Measurements from ENCODE around the gene NAA38.

The NAA38 gene

GRCh38 chr17:7848739-7849129, 8.6 kb downstream of the NAA38 start:
- H3K27ac ChIP-seq (ENCODE audit: low read length), result no peak overlapping the region
- H3K9ac ChIP-seq (ENCODE audit: low read length), result no peak overlapping the region
- H3K79me2 ChIP-seq (ENCODE audit: low read length), result peaks cover 10% of the 10 kb centered on the region
- H3K36me3 ChIP-seq (replicated peaks; ENCODE audit: insufficient read depth, low read length), result no peaks in the 10 kb centered on the region
- no peaks in the 10 kb centered on the region for H3K27me3 ChIP-seq (replicated peaks; ENCODE audit: insufficient read depth, low read length)
- H4K20me1 ChIP-seq (ENCODE audit: insufficient read depth, low read length), result no peaks in the 10 kb centered on the region
- H3K4me1 ChIP-seq (ENCODE audit: low read length), result peaks cover 11% of the 10 kb centered on the region
- DNase-seq, result no peak
- H3K9me3 ChIP-seq (replicated peaks; ENCODE audit: insufficient read depth, low read length), result no peaks in the 10 kb centered on the region
- no peaks in the 10 kb centered on the region for H3K9me2 ChIP-seq (replicated peaks; ENCODE audit: insufficient read depth, low read length)
- no peak overlapping the region for H3K4me3 ChIP-seq (ENCODE audit: low read length)
- H3F3A ChIP-seq (ENCODE audit: insufficient read depth, low read length), result peaks cover 7% of the 10 kb centered on the region; the same call in 1 of the 2 replicates
- H3K4me2 ChIP-seq (ENCODE audit: low read depth, low read length), result no peak overlapping the region
- TF ChIP-seq EZH2phosphoT487 (IDR thresholded peaks at IDR 0.05; ENCODE audit: low read length) (no peak), CTCF (IDR thresholded peaks at IDR 0.05; ENCODE audit: low read length) (no peak), EZH2 (optimal IDR thresholded peaks at IDR 0.05; ENCODE audit: low read depth, low read length) (no peak)
- no peak overlapping the region for H2AFZ ChIP-seq (ENCODE audit: low read length)

GRCh38 chr17:7848131-7848579, 9.2 kb downstream of the NAA38 start:
- DNase-seq, result no peak
- Histone ChIP-seq H3K4me3 (ENCODE audit: low read length) (no peak overlapping the region), H3K9ac (ENCODE audit: low read length) (no peak overlapping the region), H2AFZ (ENCODE audit: low read length) (no peak overlapping the region), H3K9me3 (replicated peaks; ENCODE audit: insufficient read depth, low read length) (no peaks in the 10 kb centered on the region), H3K4me1 (ENCODE audit: low read length) (peaks cover 11% of the 10 kb centered on the region), H3K36me3 (replicated peaks; ENCODE audit: insufficient read depth, low read length) (no peaks in the 10 kb centered on the region), H3K79me2 (ENCODE audit: low read length) (peaks cover 10% of the 10 kb centered on the region), H3K27ac (ENCODE audit: low read length) (no peak overlapping the region), H3K9me2 (replicated peaks; ENCODE audit: insufficient read depth, low read length) (no peaks in the 10 kb centered on the region), H3K27me3 (replicated peaks; ENCODE audit: insufficient read depth, low read length) (no peaks in the 10 kb centered on the region), H4K20me1 (ENCODE audit: insufficient read depth, low read length) (no peaks in the 10 kb centered on the region), H3K4me2 (ENCODE audit: low read depth, low read length) (no peak overlapping the region), H3F3A (ENCODE audit: insufficient read depth, low read length) (peaks cover 12% of the 10 kb centered on the region)
- no peak for TF ChIP-seq EZH2 (optimal IDR thresholded peaks at IDR 0.05; ENCODE audit: low read depth, low read length)
- TF ChIP-seq CTCF (IDR thresholded peaks at IDR 0.05; ENCODE audit: low read length), result no peak

GRCh38 chr17:7846765-7847661, 10.3 kb downstream of the NAA38 start:
- Histone ChIP-seq H3K9me3 (replicated peaks; ENCODE audit: insufficient read depth, low read length) (no peaks in the 10 kb centered on the region), H2AFZ (ENCODE audit: low read length) (no peak overlapping the region), H3K4me1 (ENCODE audit: low read length) (peaks cover 11% of the 10 kb centered on the region), H3K4me3 (ENCODE audit: low read length) (no peak overlapping the region), H3F3A (ENCODE audit: insufficient read depth, low read length) (peaks cover 24% of the 10 kb centered on the region), H3K79me2 (ENCODE audit: low read length) (peaks cover 10% of the 10 kb centered on the region), H3K9me2 (replicated peaks; ENCODE audit: insufficient read depth, low read length) (no peaks in the 10 kb centered on the region), H3K36me3 (replicated peaks; ENCODE audit: insufficient read depth, low read length) (no peaks in the 10 kb centered on the region), H3K4me2 (ENCODE audit: low read depth, low read length) (no peak overlapping the region), H3K27me3 (replicated peaks; ENCODE audit: insufficient read depth, low read length) (no peaks in the 10 kb centered on the region), H4K20me1 (ENCODE audit: insufficient read depth, low read length) (no peaks in the 10 kb centered on the region), H3K9ac (ENCODE audit: low read length) (no peak overlapping the region), H3K27ac (ENCODE audit: low read length) (no peak overlapping the region)
- TF ChIP-seq EZH2phosphoT487 (IDR thresholded peaks at IDR 0.05; ENCODE audit: low read length), result no peak
- TF ChIP-seq CTCF (IDR thresholded peaks at IDR 0.05; ENCODE audit: low read length), result no peak
- no peak for TF ChIP-seq EZH2 (optimal IDR thresholded peaks at IDR 0.05; ENCODE audit: low read depth, low read length)
- DNase-seq, result no peak
